GM19035 (cell line): ENCODE measurements around the gene SSPN.
"Not testable (repeated sequence)": the region's sequence is repeated elsewhere in the genome, so short reads cannot be mapped to it uniquely, and the experiment has no call there.

Experiments used
- ATAC-seq: cut with Tn5 transposase; IDR thresholded peaks from one replicate; pipeline ENCODE4 v1.9.1; 2021; ENCODE audit not compliant: unreplicated experiment

SSPN gene

GRCh38 chr12:26226629-26227360, 31.4 kb downstream of the SSPN start:
- ATAC-seq: no peak

- ATAC-seq: no peak
Measured at GRCh38 chr12:26227361-26227745, 32.0 kb downstream of the SSPN start.

- ATAC-seq: no peak
Measured at GRCh38 chr12:26229910-26230309, 34.5 kb downstream of the SSPN start.

GRCh38 chr12:26231470-26231869, 36.1 kb downstream of the SSPN start:
- ATAC-seq: no peak

GRCh38 chr12:26231921-26232320, 36.5 kb downstream of the SSPN start:
- ATAC-seq: no peak

GRCh38 chr12:26233631-26234030, 38.3 kb downstream of the SSPN start:
- no peak for ATAC-seq

- ATAC-seq: not testable (repeated sequence)
Measured at GRCh38 chr12:26235465-26235864, 40.1 kb downstream of the SSPN start.

- ATAC-seq: no peak
Measured at GRCh38 chr12:26238341-26239121, 43.2 kb downstream of the SSPN start.

- ATAC-seq: no peak
Measured at GRCh38 chr12:26239122-26239851, 43.9 kb downstream of the SSPN start.

- ATAC-seq: no peak
Measured at GRCh38 chr12:26239852-26240815, 44.8 kb downstream of the SSPN start.

- no peak for ATAC-seq
Measured at GRCh38 chr12:26241080-26241479, 45.7 kb downstream of the SSPN start.

- ATAC-seq: no peak
Measured at GRCh38 chr12:26242683-26243082, 47.3 kb downstream of the SSPN start.

GRCh38 chr12:26244503-26244902, 49.1 kb downstream of the SSPN start:
- no peak for ATAC-seq

- no peak for ATAC-seq
Measured at GRCh38 chr12:26245175-26245942, 50.0 kb downstream of the SSPN start.

- no peak for ATAC-seq
Measured at GRCh38 chr12:26246483-26247164, 51.3 kb downstream of the SSPN start.

- ATAC-seq: no peak
Measured at GRCh38 chr12:26247873-26248272, 52.5 kb downstream of the SSPN start.

GRCh38 chr12:26250801-26251200, 55.4 kb downstream of the SSPN start:
- ATAC-seq: no peak

- ATAC-seq: no peak
Measured at GRCh38 chr12:26251600-26251999, 56.2 kb downstream of the SSPN start.

- ATAC-seq: no peak
Measured at GRCh38 chr12:26252946-26253345, 57.6 kb downstream of the SSPN start.
